Endodermal cell (in vitro differentiated cells): ENCODE data around the gene ZNF165. TPM values are rescaled to one million over a fixed set of nuclear protein-coding genes. Genes with fewer than 3 reads are reported as not detected.
A peak's percentile ranks its signal among the peaks of the same experiment; 100 is the strongest.

Experiments used
- DNase-seq: peaks from one replicate; pipeline ENCODE4 v3.0.0-alpha.2; 2017
- H3K27ac ChIP-seq: 2 replicates; pipeline ENCODE4 v1.5.1; 2013; ENCODE audit warnings: mild to moderate bottlenecking, low read depth, low read length, moderate library complexity
- H3K27me3 ChIP-seq: 2 replicates; pipeline ENCODE4 v1.6.1; 2013; ENCODE audit warnings: mild to moderate bottlenecking, low read length, moderate library complexity; ENCODE audit not compliant: insufficient read depth, control insufficient read depth, poor library complexity, severe bottlenecking
- H3K36me3 ChIP-seq: 2 replicates; pipeline ENCODE4 v1.7.0; 2013; ENCODE audit warnings: mild to moderate bottlenecking, low read length, moderate library complexity; ENCODE audit not compliant: control insufficient read depth, insufficient read depth
- H3K4me1 ChIP-seq: one replicate; pipeline ENCODE4 v1.7.0; 2013; ENCODE audit warnings: low read length; ENCODE audit not compliant: control insufficient read depth, insufficient read depth
- H3K4me3 ChIP-seq: 2 replicates; pipeline ENCODE4 v1.5.1; 2013; ENCODE audit warnings: mild to moderate bottlenecking, low read length, moderate library complexity
- H3K9ac ChIP-seq: 2 replicates; pipeline ENCODE4 v1.6.1; 2013; ENCODE audit warnings: mild to moderate bottlenecking, low read length, moderate library complexity; ENCODE audit not compliant: poor library complexity, severe bottlenecking; ENCODE audit errors: extremely low read depth
- H3K9me3 ChIP-seq: 2 replicates; pipeline ENCODE4 v1.6.1; 2013; ENCODE audit warnings: mild to moderate bottlenecking, low read length, moderate library complexity; ENCODE audit not compliant: control insufficient read depth
- H3K27ac Mint-ChIP-seq: 2 replicates; pipeline ENCODE4 v1.8.0; 2020; ENCODE audit warnings: mixed read lengths
- H3K27me3 Mint-ChIP-seq: 2 replicates; pipeline ENCODE4 v1.8.0; 2021; ENCODE audit warnings: mild to moderate bottlenecking, mixed read lengths; ENCODE audit not compliant: insufficient read depth
- H3K36me3 Mint-ChIP-seq: 2 replicates; pipeline ENCODE4 v1.8.0; 2020; ENCODE audit warnings: low read depth, mixed read lengths
- H3K4me1 Mint-ChIP-seq: 2 replicates; pipeline ENCODE4 v1.8.0; 2020; ENCODE audit warnings: mixed read lengths
- H3K4me3 Mint-ChIP-seq: 2 replicates; pipeline ENCODE4 v1.8.0; 2020; ENCODE audit warnings: mild to moderate bottlenecking, moderate library complexity, mixed read lengths
- H3K9me3 Mint-ChIP-seq: 2 replicates; pipeline ENCODE4 v1.8.0; 2020; ENCODE audit warnings: mild to moderate bottlenecking, mixed read lengths
- CTCF ChIP-seq: fragments of 200-600 bp; sonication (generic); conservative IDR thresholded peaks from 2 replicates; pipeline ENCODE4 v1.5.0; 2021; ENCODE audit warnings: antibody characterized with exemption, mild to moderate bottlenecking
- WGBS, 2 experiments: methylation state at CpG; one replicate each; pipeline versions ENCODE4 v1.1.5 to v1.1.7; 2013; ENCODE audit warnings: missing lambda C conversion rate in 2 of 2, mixed read lengths in 1 of 2; ENCODE audit not compliant: insufficient coverage in 1 of 2, insufficient read length in 1 of 2; 5-methylcytosine and 5-hydroxymethylcytosine counted together
- total RNA-seq, 2 donors: library from RNA; stranded (reverse); fragmentation: NEBNext Ultra II Directional in 1 of 2; extraction: Animal tissue kit (Norgen Biotek cat#: 25700) in 1 of 2; gene quantifications; 2 replicates in 1 of 2; 3 replicates in 1 of 2; pipeline ENCODE4 v1.2.1, GENCODE V29; 2021

The ZNF165 gene
- total RNA-seq, 2 donors from 2014 or later: 5.7 to 7.1 TPM

- peaks cover 5% of the 10 kb centered on the region for H3K4me1 Mint-ChIP-seq
- peak overlapping the region; percentile 64 for H3K27ac Mint-ChIP-seq
- H3K9me3 Mint-ChIP-seq: peaks cover 6% of the 10 kb centered on the region
- Histone ChIP-seq H3K4me3 (peak overlapping the region; percentile 84), H3K9me3 (no peaks in the 10 kb centered on the region), H3K27ac (no peak overlapping the region), H3K27me3 (peaks cover 54% of the 10 kb centered on the region), H3K9ac (no peak overlapping the region), H3K4me1 (peaks cover 4% of the 10 kb centered on the region), H3K36me3 (no peaks in the 10 kb centered on the region)
- peak; percentile 94 for DNase-seq
- peak; percentile 77 for TF ChIP-seq CTCF
- H3K4me3 Mint-ChIP-seq: peak overlapping the region; percentile 76
- no peaks in the 10 kb centered on the region for H3K36me3 Mint-ChIP-seq
- H3K27me3 Mint-ChIP-seq: peaks cover 59% of the 10 kb centered on the region
- 4 to 8% methylated on average over 14 to 54 of the region's 54 CpGs for WGBS, 2 experiments
Measured at GRCh38 chr6:28104392-28105244, 24.2 kb downstream of the ZNF165 start.

GRCh38 chr6:28105245-28105639 is 24.9 kb downstream of the ZNF165 start:
- Mint-ChIP-seq H3K27me3 (peaks cover 59% of the 10 kb centered on the region), H3K4me3 (peak overlapping the region; percentile 76), H3K4me1 (peaks cover 5% of the 10 kb centered on the region), H3K9me3 (peaks cover 6% of the 10 kb centered on the region), H3K27ac (no peak overlapping the region), H3K36me3 (no peaks in the 10 kb centered on the region)
- 37 to 47% methylated on average over 3 to 5 of the region's 5 CpGs for WGBS, 2 experiments
- no peak for DNase-seq
- Histone ChIP-seq H3K4me1 (peaks cover 4% of the 10 kb centered on the region), H3K27ac (no peak overlapping the region), H3K27me3 (peaks cover 53% of the 10 kb centered on the region), H3K9ac (no peak overlapping the region), H3K4me3 (peak overlapping the region; percentile 84), H3K36me3 (no peaks in the 10 kb centered on the region), H3K9me3 (no peaks in the 10 kb centered on the region)
- TF ChIP-seq CTCF: no peak

GRCh38 chr6:28107506-28107905 is 27.1 kb downstream of the ZNF165 start:
- no peaks in the 10 kb centered on the region for H3K36me3 Mint-ChIP-seq

More at GRCh38 chr6:28107506-28107905, 27.1 kb downstream of the ZNF165 start:
- Mint-ChIP-seq H3K9me3 (peaks cover 3% of the 10 kb centered on the region), H3K4me3 (no peak overlapping the region), H3K4me1 (peaks cover 5% of the 10 kb centered on the region), H3K27me3 (peaks cover 57% of the 10 kb centered on the region), H3K27ac (no peak overlapping the region)
- TF ChIP-seq CTCF: no peak
- Histone ChIP-seq H3K36me3 (no peaks in the 10 kb centered on the region), H3K27me3 (peaks cover 47% of the 10 kb centered on the region), H3K9ac (no peak overlapping the region), H3K9me3 (no peaks in the 10 kb centered on the region), H3K27ac (no peak overlapping the region), H3K4me3 (no peak overlapping the region), H3K4me1 (peaks cover 4% of the 10 kb centered on the region)
- no peak for DNase-seq
- 90 to 100% methylated on average over 2 to 3 of the region's 3 CpGs for WGBS, 2 experiments
